Measurements from ENCODE around the gene SLC35A5. TPM values are rescaled to one million over a fixed set of nuclear protein-coding genes. Genes with fewer than 3 reads are reported as not detected.

SLC35A5 gene
- total RNA-seq, 1 donor from 2014 or later = 35.3 TPM

GRCh38 chr3:112579697-112580096 lies 17.9 kb downstream of the SLC35A5 start:
- H3K9me3 Mint-ChIP-seq (ENCODE audit: unreplicated experiment) = no peaks in the 10 kb centered on the region
- no peaks in the 10 kb centered on the region for H3K27me3 Mint-ChIP-seq (ENCODE audit: unreplicated experiment)
- H3K27ac Mint-ChIP-seq (ENCODE audit: unreplicated experiment) = no peak overlapping the region
- no peaks in the 10 kb centered on the region for H3K36me3 Mint-ChIP-seq (ENCODE audit: unreplicated experiment)
- no peak for TF ChIP-seq CTCF (IDR thresholded peaks at IDR 0.05; ENCODE audit: partially characterized antibody, unreplicated experiment)
- DNase-seq = no peak
- H3K4me1 Mint-ChIP-seq (ENCODE audit: low read depth, unreplicated experiment) = no peaks in the 10 kb centered on the region
- H3K4me3 Mint-ChIP-seq (ENCODE audit: unreplicated experiment) = no peak overlapping the region

GRCh38 chr3:112582244-112582874 lies 20.5 kb downstream of the SLC35A5 start:
- peak; percentile 51 for TF ChIP-seq CTCF (IDR thresholded peaks at IDR 0.05; ENCODE audit: partially characterized antibody, unreplicated experiment)
- Mint-ChIP-seq H3K9me3 (ENCODE audit: unreplicated experiment) (no peaks in the 10 kb centered on the region), H3K36me3 (ENCODE audit: unreplicated experiment) (no peaks in the 10 kb centered on the region), H3K4me1 (ENCODE audit: low read depth, unreplicated experiment) (no peaks in the 10 kb centered on the region), H3K27me3 (ENCODE audit: unreplicated experiment) (no peaks in the 10 kb centered on the region), H3K27ac (ENCODE audit: unreplicated experiment) (no peak overlapping the region), H3K4me3 (ENCODE audit: unreplicated experiment) (no peak overlapping the region)
- DNase-seq = peak; percentile 26

- DNase-seq = no peak
- no peaks in the 10 kb centered on the region for H3K9me3 Mint-ChIP-seq (ENCODE audit: unreplicated experiment)
- no peaks in the 10 kb centered on the region for H3K27me3 Mint-ChIP-seq (ENCODE audit: unreplicated experiment)
- H3K36me3 Mint-ChIP-seq (ENCODE audit: unreplicated experiment) = no peaks in the 10 kb centered on the region
- H3K27ac Mint-ChIP-seq (ENCODE audit: unreplicated experiment) = no peak overlapping the region
- H3K4me3 Mint-ChIP-seq (ENCODE audit: unreplicated experiment) = no peak overlapping the region
- H3K4me1 Mint-ChIP-seq (ENCODE audit: low read depth, unreplicated experiment) = no peaks in the 10 kb centered on the region
- TF ChIP-seq CTCF (IDR thresholded peaks at IDR 0.05; ENCODE audit: partially characterized antibody, unreplicated experiment) = no peak
Observed at GRCh38 chr3:112583105-112583504, 21.3 kb downstream of the SLC35A5 start.

- H3K4me1 Mint-ChIP-seq (ENCODE audit: low read depth, unreplicated experiment) = no peaks in the 10 kb centered on the region
- H3K27me3 Mint-ChIP-seq (ENCODE audit: unreplicated experiment) = no peaks in the 10 kb centered on the region
- no peak for TF ChIP-seq CTCF (IDR thresholded peaks at IDR 0.05; ENCODE audit: partially characterized antibody, unreplicated experiment)
- no peak overlapping the region for H3K4me3 Mint-ChIP-seq (ENCODE audit: unreplicated experiment)
- H3K27ac Mint-ChIP-seq (ENCODE audit: unreplicated experiment) = no peak overlapping the region
- H3K9me3 Mint-ChIP-seq (ENCODE audit: unreplicated experiment) = no peaks in the 10 kb centered on the region
- H3K36me3 Mint-ChIP-seq (ENCODE audit: unreplicated experiment) = no peaks in the 10 kb centered on the region
- DNase-seq = no peak
Observed at GRCh38 chr3:112585782-112586181, 23.9 kb downstream of the SLC35A5 start.

- H3K27me3 Mint-ChIP-seq (ENCODE audit: unreplicated experiment) = no peaks in the 10 kb centered on the region
- DNase-seq = no peak
- H3K36me3 Mint-ChIP-seq (ENCODE audit: unreplicated experiment) = no peaks in the 10 kb centered on the region
- H3K4me1 Mint-ChIP-seq (ENCODE audit: low read depth, unreplicated experiment) = no peaks in the 10 kb centered on the region
- TF ChIP-seq CTCF (IDR thresholded peaks at IDR 0.05; ENCODE audit: partially characterized antibody, unreplicated experiment) = no peak
- H3K9me3 Mint-ChIP-seq (ENCODE audit: unreplicated experiment) = no peaks in the 10 kb centered on the region
- no peak overlapping the region for H3K27ac Mint-ChIP-seq (ENCODE audit: unreplicated experiment)
- no peak overlapping the region for H3K4me3 Mint-ChIP-seq (ENCODE audit: unreplicated experiment)
Observed at GRCh38 chr3:112587336-112587735, 25.5 kb downstream of the SLC35A5 start.
